A549 (cell line): ENCODE data around the gene TEKT5. TPM values are rescaled to one million over a fixed set of nuclear protein-coding genes. Genes with fewer than 3 reads are reported as not detected.

Source experiments
- ATAC-seq, 2 experiments: fragments of 200-7000 bp in 1 of 2; fragments of >200 bp in 1 of 2; cut with Nextera tagmentation in 1 of 2; cut with Tn5 transposase in 1 of 2; 3 replicates each; pipeline versions ENCODE4 v1.8.0 to v1.9.1; 2018 to 2020; ENCODE audit warnings: mild to moderate bottlenecking in 1 of 2, moderate library complexity in 1 of 2
- CTCF ChIA-PET: fragments of 300-600 bp; sonication (Branson Sonifier 250); formaldehyde crosslinking; extraction: SDS; loops from one replicate; lab custom pipeline; 2021; ENCODE audit warnings: antibody characterized with exemption, inconsistent platforms; lab: Yijun Ruan, JAX
- POLR2A ChIA-PET: fragments of 350-600 bp; formaldehyde crosslinking; extraction: SDS; loops from one replicate; lab custom pipeline; 2021; ENCODE audit warnings: antibody characterized with exemption, inconsistent platforms; lab: Yijun Ruan, JAX
- DNase-seq, 2 experiments: peaks; one replicate each; pipeline versions ENCODE4 v3.0.0 to v3.0.0-alpha.2; 2011 to 2016; ENCODE audit warnings: low read depth in 1 of 2, low spot score in 1 of 2
- FAIRE-seq: peaks from 2 replicates; lab custom pipeline; 2011; peaks lifted over from hg19 to GRCh38; lab: Jason Lieb, UNC
- H3K27ac ChIP-seq, 2 experiments: fragments of >200 bp; sonication (Bioruptor Twin); formaldehyde crosslinking; 3 replicates each; pipeline ENCODE4 v1.5.1; 2016 to 2017
- H3K4me1 ChIP-seq: fragments of >200 bp; sonication (Bioruptor Twin); formaldehyde crosslinking; 3 replicates; pipeline ENCODE4 v1.6.1; 2016
- H3K4me2 ChIP-seq: fragments of >200 bp; sonication (Bioruptor Twin); formaldehyde crosslinking; 3 replicates; pipeline ENCODE4 v1.6.1; 2016
- H3K4me3 ChIP-seq: fragments of >200 bp; sonication (Bioruptor Twin); formaldehyde crosslinking; 3 replicates; pipeline ENCODE4 v1.5.1; 2016
- H3K9me3 ChIP-seq: fragments of >200 bp; sonication (Bioruptor Twin); formaldehyde crosslinking; 3 replicates; pipeline ENCODE4 v1.6.1; 2016
- BHLHE40 ChIP-seq: IDR thresholded peaks from 2 replicates; pipeline ENCODE4 v1.6.1; 2012; ENCODE audit warnings: low read depth, low read length, inconsistent platforms
- CBX8 ChIP-seq: fragments of 200-600 bp; sonication (generic); IDR thresholded peaks from 2 replicates; pipeline ENCODE4 v1.6.1; 2016
- CHD2 ChIP-seq: fragments of 150-350 bp; IDR thresholded peaks from 2 replicates; pipeline ENCODE4 v1.6.1; 2014; ENCODE audit warnings: low read length; ENCODE audit not compliant: partially characterized antibody
- CHD4 ChIP-seq: fragments of 200-600 bp; sonication (generic); IDR thresholded peaks from 2 replicates; pipeline ENCODE4 v1.6.1; 2016; ENCODE audit warnings: antibody characterized with exemption, mild to moderate bottlenecking, borderline replicate concordance
- EHMT2 ChIP-seq: fragments of 200-600 bp; sonication (generic); IDR thresholded peaks from 2 replicates; pipeline ENCODE4 v1.6.1; 2016; ENCODE audit warnings: antibody characterized with exemption, low read depth, mild to moderate bottlenecking, moderate library complexity
- ELK1 ChIP-seq: fragments of 150-350 bp; IDR thresholded peaks from 2 replicates; pipeline ENCODE4 v1.6.1; 2014; ENCODE audit warnings: low read depth, mild to moderate bottlenecking, low read length
- EP300 ChIP-seq, 2 experiments: fragments of >200 bp; sonication (Bioruptor Twin); formaldehyde crosslinking; IDR thresholded peaks; 2 replicates in 1 of 2; 3 replicates in 1 of 2; pipeline ENCODE4 v1.6.1; 2016 to 2017
- FOSB ChIP-seq: fragments of 250-450 bp; sonication (Bioruptor Pico); IDR thresholded peaks from 2 replicates; pipeline ENCODE4 v1.5.0; 2020; ENCODE audit warnings: mild to moderate bottlenecking, moderate library complexity
- FOXS1 ChIP-seq: fragments of 250-450 bp; sonication (Bioruptor Pico); IDR thresholded peaks from 2 replicates; pipeline ENCODE4 v1.5.0; 2020; ENCODE audit warnings: mild to moderate bottlenecking, moderate library complexity
- HDAC2 ChIP-seq: fragments of 200-600 bp; sonication (generic); IDR thresholded peaks from 2 replicates; pipeline ENCODE4 v1.6.1; 2016
- HES2 ChIP-seq: fragments of >200 bp; sonication (Bioruptor Twin); formaldehyde crosslinking; IDR thresholded peaks from 2 replicates; pipeline ENCODE4 v1.6.1; 2016
- HEYL ChIP-seq: fragments of 250-450 bp; sonication (Bioruptor Pico); IDR thresholded peaks from 2 replicates; pipeline ENCODE4 v1.8.0; 2021; ENCODE audit warnings: mild to moderate bottlenecking, moderate library complexity
- HOXB13 ChIP-seq: fragments of 250-450 bp; sonication (Bioruptor Pico); IDR thresholded peaks from 2 replicates; pipeline ENCODE4 v1.5.0; 2020; ENCODE audit warnings: low read depth, mild to moderate bottlenecking, moderate library complexity
- HOXB5 ChIP-seq: fragments of 250-450 bp; sonication (Bioruptor Pico); IDR thresholded peaks from 2 replicates; pipeline ENCODE4 v1.5.0; 2020; ENCODE audit warnings: mild to moderate bottlenecking, moderate library complexity
- JUNB ChIP-seq: fragments of >200 bp; sonication (Bioruptor Twin); formaldehyde crosslinking; IDR thresholded peaks from 2 replicates; pipeline ENCODE4 v1.6.1; 2016
- KDM5A ChIP-seq: fragments of 200-600 bp; sonication (generic); IDR thresholded peaks from 2 replicates; pipeline ENCODE4 v1.6.1; 2016; ENCODE audit warnings: antibody characterized with exemption, mild to moderate bottlenecking
- MAFK ChIP-seq: fragments of 450-650 bp; IDR thresholded peaks from 2 replicates; pipeline ENCODE4 v1.6.1; 2014; ENCODE audit not compliant: partially characterized antibody
- NPAS2 ChIP-seq: fragments of 250-450 bp; sonication (Bioruptor Pico); IDR thresholded peaks from 2 replicates; pipeline ENCODE4 v1.8.0; 2022; ENCODE audit warnings: mild to moderate bottlenecking, moderate library complexity, borderline replicate concordance
- NR3C1 ChIP-seq: fragments of >200 bp; sonication (Bioruptor Twin); formaldehyde crosslinking; IDR thresholded peaks from 3 replicates; pipeline ENCODE4 v1.6.1; 2017
- PBX3 ChIP-seq: IDR thresholded peaks from 2 replicates; pipeline ENCODE4 v1.6.1; 2012
- PHF8 ChIP-seq: fragments of 200-600 bp; sonication (generic); IDR thresholded peaks from 2 replicates; pipeline ENCODE4 v1.6.1; 2016; ENCODE audit warnings: low read depth, mild to moderate bottlenecking, antibody characterized with exemption, moderate library complexity, borderline replicate concordance
- POLR2AphosphoS2 ChIP-seq: conservative IDR thresholded peaks from 2 replicates; pipeline ENCODE4 v1.6.1; 2012; ENCODE audit warnings: low read length, improper control_type of control experiment, inconsistent platforms
- RAD21 ChIP-seq, 2 experiments: fragments of >200 bp in 1 of 2; sonication (Bioruptor Twin) in 1 of 2; formaldehyde crosslinking in 1 of 2; IDR thresholded peaks in 1 of 2; conservative IDR thresholded peaks in 1 of 2; 2 replicates in 1 of 2; 3 replicates in 1 of 2; pipeline ENCODE4 v1.6.1; 2012 to 2018; ENCODE audit warnings: inconsistent platforms in 1 of 2
- RARB ChIP-seq: fragments of 250-450 bp; sonication (Bioruptor Pico); IDR thresholded peaks from 2 replicates; pipeline ENCODE4 v1.8.0; 2021; ENCODE audit warnings: mild to moderate bottlenecking, moderate library complexity
- RCOR1 ChIP-seq: fragments of 150-350 bp; IDR thresholded peaks from 2 replicates; pipeline ENCODE4 v1.6.1; 2014; ENCODE audit warnings: antibody characterized with exemption, low read length, low read depth
- TFCP2L1 ChIP-seq: fragments of 250-450 bp; sonication (Bioruptor Pico); IDR thresholded peaks from 2 replicates; pipeline ENCODE4 v1.5.0; 2021; ENCODE audit warnings: mild to moderate bottlenecking
- USF2 ChIP-seq: fragments of 450-650 bp; IDR thresholded peaks from 2 replicates; pipeline ENCODE4 v1.6.1; 2014; ENCODE audit warnings: antibody characterized with exemption
- ZC3H11A ChIP-seq: fragments of 450-650 bp; IDR thresholded peaks from 2 replicates; pipeline ENCODE4 v1.6.1; 2014; ENCODE audit warnings: antibody characterized with exemption, mild to moderate bottlenecking
- WGBS: methylation state at CpG from one replicate; pipeline ENCODE4 v1.1.6; 2017; ENCODE audit errors: missing lambda C conversion rate; 5-methylcytosine and 5-hydroxymethylcytosine counted together
- polyA plus RNA-seq, 4 experiments: library from polyadenylated mRNA; depleted of rRNA in 3 of 4; stranded (reverse); fragments of >200 nt; fragmentation: RNase III in 1 of 4; extraction: RNeasy Plus Mini Kit Qiagen cat#74134 plus additional on column Dnase treatment in 1 of 4; gene quantifications; 2 replicates in 3 of 4; 3 replicates in 1 of 4; pipeline ENCODE4 v1.2.3, GENCODE V29; 2011 to 2017

Gene TEKT5
- polyA plus RNA-seq, 2 of the 4 experiments (the other 2 are of a cell fraction) = 0.14 TPM; not detected in 1

GRCh38 chr16:10656618-10657017 lies 38.1 kb downstream of the TEKT5 start (continued):
- TF ChIP-seq PBX3 = no peak
- no peak for TF ChIP-seq HES2
- no peak for TF ChIP-seq CBX8
- no peak for TF ChIP-seq BHLHE40
- TF ChIP-seq RARB = no peak
- no peak for TF ChIP-seq FOXS1 (CRISPR knock-in tag)
- TF ChIP-seq JUNB = no peak

- H3K4me1 ChIP-seq = peaks cover 8% of the 10 kb centered on the region; the same call in 1 of the 3 replicates
- H3K4me2 ChIP-seq = no peak overlapping the region
- no peaks in the 10 kb centered on the region for H3K9me3 ChIP-seq
- ATAC-seq (no peak), DNase-seq (no peak), FAIRE-seq (no peak)
- TF ChIP-seq ELK1 (no peak), PHF8 (no peak), CHD2 (no peak), EP300 (IDR thresholded peaks at IDR 0.05) (no peak), HOXB13 (CRISPR knock-in tag) (no peak), KDM5A (no peak)
- H3K27ac ChIP-seq = no peak overlapping the region
- POLR2A ChIA-PET = no interaction called here
- no peak overlapping the region for H3K4me3 ChIP-seq
- CTCF ChIA-PET = no interaction called here
Measured at GRCh38 chr16:10655415-10655977, 39.2 kb downstream of the TEKT5 start.

GRCh38 chr16:10654592-10655414 lies 39.9 kb downstream of the TEKT5 start:
- TF ChIP-seq USF2 (no peak), NR3C1 (no peak), ZC3H11A (no peak), FOSB (no peak), RCOR1 (no peak), HEYL (CRISPR knock-in tag) (no peak), PBX3 (no peak), HDAC2 (no peak), CHD4 (no peak), HOXB5 (CRISPR knock-in tag) (no peak), MAFK (no peak), EHMT2 (no peak), POLR2AphosphoS2 (no peak), RAD21 (conservative IDR thresholded peaks at IDR 0.05 in 1 of 2, IDR thresholded peaks at IDR 0.05 in 1 of 2) (no peak), TFCP2L1 (CRISPR knock-in tag) (no peak), CHD2 (no peak), NPAS2 (CRISPR knock-in tag) (no peak)
- FAIRE-seq (no peak), ATAC-seq (no peak), DNase-seq (no peak)
- WGBS = 77% methylated on average over 8 of the region's 8 CpGs
- no peaks in the 10 kb centered on the region for H3K9me3 ChIP-seq
- peaks cover 8% of the 10 kb centered on the region; the same call in 1 of the 3 replicates for H3K4me1 ChIP-seq
- H3K4me3 ChIP-seq = no peak overlapping the region
- H3K27ac ChIP-seq = no peak overlapping the region
- no peak overlapping the region for H3K4me2 ChIP-seq
- ChIA-PET POLR2A (no interaction called here), CTCF (interaction anchor here (1.3 kb wide), 1 partner anchor 9 kb away, joined by 6 read pairs; no protein-coding TSS in a partner anchor)
